Measurements from ENCODE around the gene CYP4B1.
"Not testable (repeated sequence)": the region's sequence is repeated elsewhere in the genome, so short reads cannot be mapped to it uniquely, and the experiment has no call there.

Gene CYP4B1

GRCh38 chr1:46816930-46817329 is 18.1 kb downstream of the CYP4B1 start:
- no peak for DNase-seq

- no peak for DNase-seq
These were observed 19.0 kb downstream of the CYP4B1 start for GRCh38 chr1:46817814-46818213.

GRCh38 chr1:46818591-46818990 is 19.7 kb downstream of the CYP4B1 start:
- DNase-seq, result no peak

GRCh38 chr1:46819335-46819734 is 20.5 kb downstream of the CYP4B1 start:
- DNase-seq, result no peak

- no peak for DNase-seq
These were observed 21.2 kb downstream of the CYP4B1 start for GRCh38 chr1:46820076-46820475.

GRCh38 chr1:46820560-46821060 is 21.8 kb downstream of the CYP4B1 start:
- peak; percentile 16 to 27 for DNase-seq

- DNase-seq, result no peak
These were observed 23.5 kb downstream of the CYP4B1 start for GRCh38 chr1:46822248-46822826.

- no peak for DNase-seq
These were observed 24.3 kb downstream of the CYP4B1 start for GRCh38 chr1:46823151-46823550.

- DNase-seq, result not testable (repeated sequence)
These were observed 28.0 kb downstream of the CYP4B1 start for GRCh38 chr1:46826892-46827291.

- no peak for DNase-seq
These were observed 31.9 kb downstream of the CYP4B1 start for GRCh38 chr1:46830665-46831322.

GRCh38 chr1:46835469-46835868 is 36.6 kb downstream of the CYP4B1 start:
- not testable (repeated sequence) for DNase-seq

GRCh38 chr1:46846386-46846785 is 47.5 kb downstream of the CYP4B1 start:
- DNase-seq, result not testable (repeated sequence)

GRCh38 chr1:46857660-46858065 is 58.8 kb downstream of the CYP4B1 start:
- DNase-seq, result not testable (repeated sequence)

- DNase-seq, result no peak
These were observed 63.5 kb downstream of the CYP4B1 start for GRCh38 chr1:46862348-46862747.
